Smooth muscle cell (in vitro differentiated cells): Measurements from ENCODE around the gene DCLK3. TPM values are rescaled to one million over a fixed set of nuclear protein-coding genes. Genes with fewer than 3 reads are reported as not detected.

Experiments used
- DNase-seq: peaks from one replicate; lab custom pipeline; 2025; ENCODE audit not compliant: unreplicated experiment; lab: John Stamatoyannopoulos, UW
- H2AFZ ChIP-seq: fragments of 200-600 bp; sonication (generic); 2 replicates; pipeline ENCODE4 v1.6.0; 2016; ENCODE audit warnings: antibody characterized with exemption, low read depth, mild to moderate bottlenecking
- H3F3A ChIP-seq: fragments of 200-600 bp; sonication (generic); 2 replicates; pipeline ENCODE4 v1.6.0; 2017; ENCODE audit warnings: antibody characterized with exemption, low read depth
- H3K27ac ChIP-seq: fragments of 200-600 bp; sonication (generic); 2 replicates; pipeline ENCODE4 v1.5.1; 2016; ENCODE audit warnings: low read depth, mild to moderate bottlenecking
- H3K27me3 ChIP-seq: fragments of 200-600 bp; sonication (generic); 2 replicates; pipeline ENCODE4 v1.6.1; 2016; ENCODE audit warnings: low read depth, mild to moderate bottlenecking
- H3K36me3 ChIP-seq: fragments of 200-600 bp; sonication (generic); 2 replicates; pipeline ENCODE4 v1.5.1; 2016; ENCODE audit warnings: low read depth
- H3K4me1 ChIP-seq: fragments of 200-600 bp; sonication (generic); 2 replicates; pipeline ENCODE4 v1.5.1; 2016; ENCODE audit warnings: low read depth
- H3K4me2 ChIP-seq: fragments of 200-600 bp; sonication (generic); 2 replicates; pipeline ENCODE4 v1.6.0; 2016; ENCODE audit warnings: mild to moderate bottlenecking
- H3K4me3 ChIP-seq: fragments of 200-600 bp; sonication (generic); 2 replicates; pipeline ENCODE4 v1.5.1; 2016; ENCODE audit warnings: mild to moderate bottlenecking
- H3K79me2 ChIP-seq: fragments of 200-600 bp; sonication (generic); 2 replicates; pipeline ENCODE4 v1.6.0; 2016; ENCODE audit warnings: low read depth, mild to moderate bottlenecking
- H3K9ac ChIP-seq: fragments of 200-600 bp; sonication (generic); 2 replicates; pipeline ENCODE4 v1.6.0; 2016; ENCODE audit warnings: low read depth
- H3K9me3 ChIP-seq: fragments of 200-600 bp; sonication (generic); replicated peaks from 2 replicates; pipeline ENCODE4 v1.5.1; 2016; ENCODE audit warnings: low read depth
- H4K20me1 ChIP-seq: fragments of 200-600 bp; sonication (generic); 2 replicates; pipeline ENCODE4 v1.6.0; 2016; ENCODE audit warnings: low read depth
- CTCF ChIP-seq: fragments of 200-600 bp; sonication (generic); IDR thresholded peaks from 2 replicates; pipeline ENCODE4 v1.5.1; 2017; ENCODE audit warnings: borderline replicate concordance, mild to moderate bottlenecking, antibody characterized with exemption; ENCODE audit not compliant: insufficient read depth, poor library complexity, severe bottlenecking
- WGBS: methylation state at CpG from one replicate; pipeline ENCODE4 v1.1.7; 2016; ENCODE audit warnings: low lambda C conversion rate; 5-methylcytosine and 5-hydroxymethylcytosine counted together
- polyA plus RNA-seq: library from polyadenylated mRNA; unstranded; fragments of >200 nt; fragmentation: Nextera tagmentation; extraction: Ambion mirVana; gene quantifications from 2 replicates; pipeline ENCODE4 v1.2.1, GENCODE V29; 2016
- total RNA-seq: library from RNA; depleted of rRNA; stranded (reverse); fragments of >200 nt; gene quantifications from 2 replicates; pipeline ENCODE4 v1.2.3, GENCODE V29; 2014

The DCLK3 gene
- total and polyA plus RNA-seq, 2 experiments from 2014 or later: not detected

DNA sequence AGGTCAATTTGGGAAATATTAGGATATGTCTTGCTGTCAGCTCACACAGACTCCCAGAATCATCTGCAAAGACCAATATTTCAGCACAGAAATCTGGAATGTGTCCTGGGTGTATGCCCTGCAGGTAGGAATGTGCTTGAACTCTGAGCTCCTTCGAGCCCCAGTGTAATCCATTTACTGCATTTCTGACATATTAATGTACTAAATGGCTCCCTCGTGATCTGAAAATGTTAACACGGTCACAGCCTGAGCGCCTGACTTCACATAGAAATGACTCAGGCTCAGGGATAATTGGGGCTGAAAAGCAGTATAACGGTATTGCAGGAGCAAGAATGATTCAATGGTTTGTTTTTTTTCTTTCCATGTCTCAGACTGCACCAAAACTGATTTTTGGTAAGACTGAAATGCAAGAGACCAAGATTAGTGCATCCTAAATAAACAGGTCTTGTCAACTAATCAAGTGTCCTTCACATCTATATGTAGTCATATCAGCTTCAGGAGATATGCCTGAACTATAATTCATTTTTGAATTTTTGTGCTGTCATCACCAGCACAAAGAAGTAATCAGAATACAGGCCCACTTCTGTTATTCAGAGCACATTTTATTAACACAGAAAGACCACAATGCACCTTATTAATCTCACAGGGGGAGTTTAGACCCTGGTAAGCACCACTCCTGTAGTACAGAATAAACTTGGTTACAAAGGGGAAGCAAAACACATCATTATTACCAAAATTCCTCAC is 49.8 kb downstream of the DCLK3 start:
- peaks cover 5% of the 10 kb centered on the region for H3K27me3 ChIP-seq
- H2AFZ ChIP-seq: no peak overlapping the region
- no peaks in the 10 kb centered on the region for H3K36me3 ChIP-seq
- H3K4me2 ChIP-seq: no peak overlapping the region
- no peak for DNase-seq
- TF ChIP-seq CTCF: no peak
- no peaks in the 10 kb centered on the region for H3K79me2 ChIP-seq
- H3K9me3 ChIP-seq: no peaks in the 10 kb centered on the region
- no peak overlapping the region for H3K4me3 ChIP-seq
- H4K20me1 ChIP-seq: no peaks in the 10 kb centered on the region
- no peaks in the 10 kb centered on the region for H3K4me1 ChIP-seq
- WGBS: 51% methylated on average over 5 of the region's 5 CpGs
- H3K9ac ChIP-seq: no peak overlapping the region
- no peak overlapping the region for H3K27ac ChIP-seq
- H3F3A ChIP-seq: no peaks in the 10 kb centered on the region

DNA sequence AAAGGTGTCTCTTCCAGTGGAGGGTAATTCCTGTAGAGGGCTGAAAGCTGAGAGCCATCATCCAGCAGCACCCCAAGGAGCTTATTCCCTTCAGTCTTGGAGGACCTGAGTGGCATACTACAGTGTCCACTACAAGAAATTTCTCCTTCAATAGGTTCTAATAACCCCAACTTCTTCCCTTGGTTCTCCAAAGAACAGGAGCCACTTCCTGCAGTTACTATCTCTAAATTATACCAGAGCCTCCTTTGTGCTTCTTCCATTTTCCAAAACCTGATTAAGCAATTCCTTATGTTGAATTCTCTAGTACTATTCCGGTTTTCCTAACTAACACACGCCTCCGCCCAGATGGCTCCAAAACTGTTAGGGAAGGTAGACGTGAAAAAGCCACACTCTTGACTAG is 50.4 kb downstream of the DCLK3 start:
- Histone ChIP-seq H3K79me2 (no peaks in the 10 kb centered on the region), H3K4me2 (no peak overlapping the region), H3K9me3 (no peaks in the 10 kb centered on the region), H3F3A (no peaks in the 10 kb centered on the region), H3K4me3 (no peak overlapping the region), H3K9ac (no peak overlapping the region), H4K20me1 (no peaks in the 10 kb centered on the region), H2AFZ (no peak overlapping the region), H3K36me3 (no peaks in the 10 kb centered on the region), H3K4me1 (no peaks in the 10 kb centered on the region), H3K27me3 (peaks cover 7% of the 10 kb centered on the region), H3K27ac (no peak overlapping the region)
- DNase-seq: no peak
- 92% methylated on average over 4 of the region's 4 CpGs for WGBS
- TF ChIP-seq CTCF: no peak

DNA sequence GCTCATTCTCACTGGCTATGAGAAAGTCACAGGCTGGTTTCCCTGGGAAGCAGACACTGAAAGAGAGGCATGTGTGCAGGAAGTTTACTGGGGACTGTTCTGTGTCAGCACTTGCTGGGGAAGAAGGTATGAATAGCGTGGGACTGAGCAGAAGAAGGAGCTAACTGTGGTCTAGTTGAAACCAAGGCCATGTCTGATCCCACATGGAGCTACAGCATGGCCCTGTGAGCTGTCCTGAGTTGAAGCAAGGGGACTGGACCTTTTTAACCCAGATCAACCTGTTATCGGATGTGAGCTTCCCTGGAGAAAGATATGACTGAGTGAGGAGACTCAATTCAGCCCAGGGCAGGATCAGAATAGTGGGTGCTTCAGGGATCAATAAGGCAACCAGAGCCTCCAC is 53.7 kb downstream of the DCLK3 start:
- H3K36me3 ChIP-seq: no peaks in the 10 kb centered on the region
- 42% methylated on average over 2 of the region's 2 CpGs for WGBS
- no peak for TF ChIP-seq CTCF

GRCh38 chr3:36709826-36710365 is 54.5 kb downstream of the DCLK3 start:
- TF ChIP-seq CTCF: no peak
- no peaks in the 10 kb centered on the region for H3K4me1 ChIP-seq
- 92% methylated on average over 6 of the region's 6 CpGs for WGBS

More for the DNA sequence above, 53.7 kb downstream of the DCLK3 start:
- Histone ChIP-seq H3K4me1 (no peaks in the 10 kb centered on the region), H4K20me1 (no peaks in the 10 kb centered on the region), H3K79me2 (no peaks in the 10 kb centered on the region), H3K4me2 (no peak overlapping the region), H3F3A (no peaks in the 10 kb centered on the region), H3K27me3 (peaks cover 11% of the 10 kb centered on the region), H3K9me3 (no peaks in the 10 kb centered on the region), H3K27ac (no peak overlapping the region), H3K9ac (no peak overlapping the region), H3K4me3 (no peak overlapping the region), H2AFZ (no peak overlapping the region)
- DNase-seq: no peak

More at GRCh38 chr3:36709826-36710365, 54.5 kb downstream of the DCLK3 start:
- Histone ChIP-seq H3K27ac (no peak overlapping the region), H2AFZ (no peak overlapping the region), H3K4me3 (no peak overlapping the region), H3K9me3 (no peaks in the 10 kb centered on the region), H3K4me2 (no peak overlapping the region), H3K36me3 (no peaks in the 10 kb centered on the region), H3K9ac (no peak overlapping the region), H3F3A (no peaks in the 10 kb centered on the region), H3K79me2 (no peaks in the 10 kb centered on the region), H3K27me3 (peaks cover 11% of the 10 kb centered on the region), H4K20me1 (no peaks in the 10 kb centered on the region)
- no peak for DNase-seq
